Mesendoderm (in vitro differentiated cells): ENCODE measurements around the gene ATXN2.
A peak's percentile ranks its signal among the peaks of the same experiment; 100 is the strongest.

Experiments
- DNase-seq: peaks from one replicate; pipeline ENCODE4 v3.0.0; 2013
- H2AK5ac ChIP-seq: 2 replicates; pipeline ENCODE4 v1.6.1; 2013; ENCODE audit warnings: low read length, inconsistent platforms
- H2BK120ac ChIP-seq: 2 replicates; pipeline ENCODE4 v1.6.1; 2013; ENCODE audit warnings: low read depth, mild to moderate bottlenecking, low read length, moderate library complexity, mixed read lengths
- H2BK15ac ChIP-seq: replicated peaks from 2 replicates; pipeline ENCODE4 v1.6.1; 2013; ENCODE audit warnings: low read depth, mild to moderate bottlenecking, moderate library complexity
- H2BK5ac ChIP-seq: 2 replicates; pipeline ENCODE4 v1.6.1; 2013; ENCODE audit warnings: low read length, inconsistent platforms
- H3K18ac ChIP-seq: 2 replicates; pipeline ENCODE4 v1.6.1; 2013; ENCODE audit warnings: mild to moderate bottlenecking, low read length, mixed read lengths
- H3K23ac ChIP-seq: one replicate; pipeline ENCODE4 v1.6.1; 2013; ENCODE audit warnings: low read length
- H3K27ac ChIP-seq: 2 replicates; pipeline ENCODE4 v1.5.1; 2013; ENCODE audit warnings: low read depth, mild to moderate bottlenecking, inconsistent platforms, low read length, moderate library complexity
- H3K27me3 ChIP-seq: 2 replicates; pipeline ENCODE4 v1.6.1; 2013; ENCODE audit warnings: low read length, control low read depth, mild to moderate bottlenecking, inconsistent platforms; ENCODE audit not compliant: insufficient read depth, poor library complexity
- H3K36me3 ChIP-seq: 2 replicates; pipeline ENCODE4 v1.6.1; 2013; ENCODE audit warnings: low read length, inconsistent platforms; ENCODE audit not compliant: control insufficient read depth, insufficient read depth
- H3K4ac ChIP-seq: one replicate; pipeline ENCODE4 v1.6.1; 2013; ENCODE audit warnings: low read depth, mild to moderate bottlenecking, low read length, moderate library complexity
- H3K4me1 ChIP-seq: 2 replicates; pipeline ENCODE4 v1.6.1; 2013; ENCODE audit warnings: low read depth, low read length, inconsistent platforms; ENCODE audit not compliant: control insufficient read depth
- H3K4me2 ChIP-seq: 2 replicates; pipeline ENCODE4 v1.6.1; 2013; ENCODE audit warnings: low read length
- H3K4me3 ChIP-seq: 2 replicates; pipeline ENCODE4 v1.5.1; 2013; ENCODE audit warnings: mild to moderate bottlenecking, low read length
- H3K56ac ChIP-seq: one replicate; pipeline ENCODE4 v1.6.1; 2013; ENCODE audit warnings: low read length
- H3K79me1 ChIP-seq: 2 replicates; pipeline ENCODE4 v1.6.1; 2013; ENCODE audit warnings: low read length, inconsistent platforms
- H3K79me2 ChIP-seq: 2 replicates; pipeline ENCODE4 v1.6.1; 2013; ENCODE audit warnings: mild to moderate bottlenecking, low read length; ENCODE audit not compliant: control insufficient read depth, insufficient read depth
- H3K9ac ChIP-seq: 2 replicates; pipeline ENCODE4 v1.6.1; 2013; ENCODE audit warnings: low read length, inconsistent platforms
- H4K5ac ChIP-seq: one replicate; pipeline ENCODE4 v1.6.1; 2013; ENCODE audit warnings: low read length
- H4K8ac ChIP-seq: one replicate; pipeline ENCODE4 v1.6.1; 2013; ENCODE audit warnings: low read depth, mild to moderate bottlenecking, control low read depth, low read length, moderate library complexity
- WGBS: extraction: QIAGEN DNeasy Blood & Tissue Kit; methylation state at CpG from one replicate; pipeline ENCODE4 v1.1.7; 2013; ENCODE audit warnings: low lambda C conversion rate, missing lambda C conversion rate; ENCODE audit not compliant: insufficient coverage; ENCODE audit errors: extremely low coverage; 5-methylcytosine and 5-hydroxymethylcytosine counted together

The ATXN2 gene

DNA sequence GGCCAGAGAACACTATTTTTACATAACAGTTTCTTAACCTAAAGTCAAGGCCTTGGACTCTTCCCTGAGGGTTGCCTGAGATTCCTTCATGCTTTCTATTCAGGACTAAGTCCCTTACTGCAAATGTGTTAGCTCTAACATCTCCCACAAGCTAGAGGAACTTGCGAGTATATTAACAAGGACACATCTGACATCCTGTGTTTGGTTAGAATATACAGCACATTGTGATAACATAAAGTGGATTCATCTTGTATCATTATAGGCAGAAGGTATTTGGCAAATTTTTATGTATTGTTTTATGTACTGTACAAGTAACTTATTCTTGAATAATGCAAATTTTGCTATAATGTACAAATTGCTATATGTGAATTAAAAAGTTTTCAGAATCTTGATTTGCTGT is 147.9 kb downstream of the ATXN2 start:
- WGBS: no CpG with 5 or more reads among the region's 1 CpG

DNA sequence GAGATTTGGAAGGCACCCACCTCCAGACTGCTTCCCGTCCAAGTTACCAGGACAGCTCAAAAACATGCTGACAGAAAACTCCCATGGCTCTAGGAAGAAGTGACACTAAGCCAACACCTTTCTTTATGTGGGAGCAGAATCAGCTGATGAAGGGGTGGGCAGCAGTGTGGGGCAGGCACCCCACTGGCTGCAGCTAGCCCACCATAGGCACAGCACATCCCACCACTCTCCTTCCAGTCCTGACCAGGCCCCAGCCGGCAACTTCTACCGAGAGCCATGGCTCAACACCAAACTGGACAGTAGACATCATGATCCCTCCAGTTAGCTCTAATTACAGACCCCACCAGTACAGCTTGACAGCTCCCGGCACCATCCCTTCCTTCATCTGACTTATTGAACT is 148.4 kb downstream of the ATXN2 start:
- H3K79me1 ChIP-seq: peaks cover 6% of the 10 kb centered on the region
- H2BK5ac ChIP-seq: no peak overlapping the region
- no peak overlapping the region for H4K8ac ChIP-seq
- no peaks in the 10 kb centered on the region for H3K79me2 ChIP-seq
- H3K27me3 ChIP-seq: no peaks in the 10 kb centered on the region
- no peak overlapping the region for H3K4me2 ChIP-seq
- no peak overlapping the region for H3K56ac ChIP-seq
- no peak overlapping the region for H3K4ac ChIP-seq
- no peak overlapping the region for H4K5ac ChIP-seq
- H2AK5ac ChIP-seq: no peak overlapping the region
- H3K4me1 ChIP-seq: peaks cover 2% of the 10 kb centered on the region
- H3K4me3 ChIP-seq: no peak overlapping the region
- no peak overlapping the region for H3K18ac ChIP-seq
- no peak overlapping the region for H3K9ac ChIP-seq
- H3K36me3 ChIP-seq: peaks cover 14% of the 10 kb centered on the region
- H2BK15ac ChIP-seq: no peak overlapping the region
- no peak overlapping the region for H3K23ac ChIP-seq
- WGBS: no CpG with 5 or more reads among the region's 4 CpGs
- no peak overlapping the region for H3K27ac ChIP-seq
- no peak overlapping the region for H2BK120ac ChIP-seq
- DNase-seq: no peak

More for the DNA sequence above, 147.9 kb downstream of the ATXN2 start:
- Histone ChIP-seq H3K23ac (no peak overlapping the region), H2BK5ac (no peak overlapping the region), H3K4me1 (no peaks in the 10 kb centered on the region), H3K36me3 (peaks cover 20% of the 10 kb centered on the region), H3K4ac (no peak overlapping the region), H3K4me2 (no peak overlapping the region), H3K27me3 (no peaks in the 10 kb centered on the region), H4K5ac (no peak overlapping the region), H4K8ac (no peak overlapping the region), H3K4me3 (no peak overlapping the region), H3K9ac (no peak overlapping the region), H3K79me2 (no peaks in the 10 kb centered on the region), H3K18ac (no peak overlapping the region), H3K27ac (no peak overlapping the region), H3K79me1 (peaks cover 6% of the 10 kb centered on the region), H2AK5ac (no peak overlapping the region), H2BK120ac (no peak overlapping the region), H2BK15ac (no peak overlapping the region), H3K56ac (no peak overlapping the region)
- no peak for DNase-seq

DNA sequence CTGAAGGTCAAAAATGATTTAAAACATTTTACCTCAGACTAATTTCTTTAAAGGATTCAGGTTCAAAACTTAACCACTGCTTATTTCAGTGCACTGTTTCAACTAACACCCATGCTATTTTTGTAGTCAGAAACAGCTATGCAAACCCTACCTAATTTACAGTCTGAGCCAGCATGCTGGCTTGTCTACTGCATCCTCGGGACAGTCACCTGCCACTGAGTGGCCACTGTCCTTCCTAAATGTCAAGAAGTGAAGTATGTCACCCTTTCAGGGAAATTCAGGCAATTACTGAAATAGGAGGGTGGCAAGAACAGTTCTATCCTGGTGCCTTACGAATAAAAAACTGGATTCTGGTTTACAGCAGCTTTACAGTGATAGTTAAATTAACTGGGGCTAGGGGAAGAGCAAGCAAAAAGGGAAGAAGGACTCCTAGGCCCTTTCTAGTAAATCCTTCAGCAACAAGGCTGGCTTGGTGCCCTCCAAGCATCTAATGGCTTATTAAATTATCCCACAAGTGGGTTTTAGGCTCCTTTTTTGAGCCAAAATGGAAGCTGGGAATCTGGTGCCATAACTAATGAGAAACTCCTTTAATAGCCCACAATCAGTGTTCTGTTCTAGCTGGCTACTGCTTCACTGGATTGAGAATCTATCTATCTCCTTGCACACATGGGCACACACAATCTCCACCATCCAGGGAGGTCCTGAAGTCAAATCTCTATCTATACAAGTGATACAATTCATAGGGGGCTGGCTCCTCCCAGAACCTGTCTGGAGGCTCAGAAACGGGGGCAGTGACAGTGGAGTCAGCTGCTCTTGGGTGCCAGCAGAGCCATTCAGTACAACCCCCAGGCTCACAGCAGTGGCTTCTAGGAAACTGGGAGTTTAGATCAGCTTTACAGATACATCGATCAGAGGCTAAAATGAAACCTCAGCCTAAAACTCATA is 150.0 kb downstream of the ATXN2 start:
- Histone ChIP-seq H2BK5ac (no peak overlapping the region), H3K27ac (no peak overlapping the region), H4K5ac (no peak overlapping the region), H3K4ac (no peak overlapping the region), H3K4me2 (no peak overlapping the region), H3K79me2 (no peaks in the 10 kb centered on the region), H3K4me3 (no peak overlapping the region), H2BK120ac (no peak overlapping the region), H4K8ac (no peak overlapping the region), H3K9ac (no peak overlapping the region), H2BK15ac (no peak overlapping the region), H3K27me3 (no peaks in the 10 kb centered on the region), H3K56ac (no peak overlapping the region), H3K36me3 (peaks cover 8% of the 10 kb centered on the region), H3K4me1 (peaks cover 4% of the 10 kb centered on the region), H2AK5ac (no peak overlapping the region), H3K23ac (no peak overlapping the region), H3K79me1 (peaks cover 15% of the 10 kb centered on the region), H3K18ac (no peak overlapping the region)
- no CpG with 5 or more reads among the region's 4 CpGs for WGBS
- no peak for DNase-seq

DNA sequence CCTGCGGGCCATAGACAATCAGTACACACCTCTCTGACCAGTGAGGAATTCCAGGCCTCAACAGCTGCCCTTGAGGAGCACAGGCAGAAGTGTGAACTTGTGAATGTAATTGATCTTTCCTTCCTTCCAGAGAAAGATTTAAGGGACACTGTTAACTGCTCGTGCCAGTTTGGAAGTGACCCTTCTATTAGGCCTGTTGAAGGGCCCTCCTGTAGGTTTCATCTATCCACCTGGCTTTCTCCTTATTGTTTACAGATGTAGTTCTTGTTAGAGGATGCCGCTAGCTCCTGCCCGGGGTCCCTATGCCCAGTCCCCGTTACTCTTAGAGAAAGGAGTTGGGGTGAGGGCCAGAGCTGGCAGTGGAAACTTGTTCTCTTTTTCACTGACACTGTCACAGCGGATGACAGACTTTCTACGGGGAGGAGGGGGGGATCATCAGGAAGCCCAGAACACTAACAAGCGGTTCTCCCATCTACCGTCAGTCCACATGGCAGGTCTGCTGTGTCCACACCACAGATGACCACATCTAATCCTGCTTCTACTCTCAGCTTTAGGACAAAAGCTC is 150.8 kb downstream of the ATXN2 start:
- no peak overlapping the region for H2BK120ac ChIP-seq
- no peak overlapping the region for H3K18ac ChIP-seq
- H3K23ac ChIP-seq: no peak overlapping the region
- no peak overlapping the region for H4K8ac ChIP-seq
- H2AK5ac ChIP-seq: no peak overlapping the region
- WGBS: no CpG with 5 or more reads among the region's 9 CpGs
- no peak overlapping the region for H3K4me3 ChIP-seq
- no peak overlapping the region for H3K27ac ChIP-seq
- H3K36me3 ChIP-seq: peaks cover 4% of the 10 kb centered on the region
- H3K79me1 ChIP-seq: peaks cover 18% of the 10 kb centered on the region
- no peak overlapping the region for H2BK15ac ChIP-seq
- no peak overlapping the region for H3K56ac ChIP-seq
- H2BK5ac ChIP-seq: no peak overlapping the region
- H3K79me2 ChIP-seq: no peaks in the 10 kb centered on the region
- H3K4me2 ChIP-seq: no peak overlapping the region
- no peaks in the 10 kb centered on the region for H3K27me3 ChIP-seq
- H4K5ac ChIP-seq: no peak overlapping the region
- DNase-seq: peak; percentile 33
- no peak overlapping the region for H3K9ac ChIP-seq
- H3K4me1 ChIP-seq: peaks cover 4% of the 10 kb centered on the region
- H3K4ac ChIP-seq: no peak overlapping the region

DNA sequence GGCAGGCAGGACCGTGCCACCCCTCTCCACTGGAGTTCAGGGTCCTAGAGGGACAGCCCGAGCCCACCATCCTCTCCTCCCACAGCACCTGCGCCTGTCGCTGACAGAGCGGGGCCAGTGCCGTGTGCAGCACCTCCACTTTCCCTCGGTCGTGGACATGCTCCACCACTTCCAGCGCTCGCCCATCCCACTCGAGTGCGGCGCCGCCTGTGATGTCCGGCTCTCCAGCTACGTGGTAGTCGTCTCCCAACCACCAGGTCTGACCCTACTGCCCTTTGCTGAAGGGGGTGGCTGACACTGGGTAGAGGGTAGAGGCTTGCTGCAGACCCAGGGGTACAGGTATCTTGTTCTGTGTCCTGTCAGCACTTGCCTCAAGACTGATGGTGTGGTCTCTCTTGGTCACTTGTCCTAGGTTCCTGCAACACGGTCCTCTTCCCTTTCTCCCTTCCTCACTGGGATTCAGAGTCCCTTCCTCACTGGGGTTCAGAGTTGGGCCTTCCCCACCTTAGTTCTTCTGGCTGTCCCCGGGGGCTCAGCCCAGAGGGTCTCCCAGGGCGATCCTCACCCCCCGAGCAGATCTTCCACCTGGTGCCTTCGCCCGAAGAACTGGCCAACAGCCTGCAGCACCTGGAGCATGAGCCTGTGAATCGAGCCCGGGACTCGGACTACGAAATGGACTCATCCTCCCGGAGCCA is 151.4 kb downstream of the ATXN2 start:
- Histone ChIP-seq H3K4me3 (no peak overlapping the region), H3K79me1 (peaks cover 22% of the 10 kb centered on the region), H3K23ac (no peak overlapping the region), H3K4ac (no peak overlapping the region), H3K56ac (no peak overlapping the region), H2BK5ac (no peak overlapping the region), H4K8ac (no peak overlapping the region), H3K27me3 (no peaks in the 10 kb centered on the region), H3K18ac (no peak overlapping the region), H3K79me2 (peaks cover 2% of the 10 kb centered on the region), H2BK120ac (no peak overlapping the region), H3K9ac (no peak overlapping the region), H3K36me3 (peaks cover 4% of the 10 kb centered on the region), H3K27ac (no peak overlapping the region), H3K4me1 (peaks cover 4% of the 10 kb centered on the region), H2BK15ac (no peak overlapping the region), H3K4me2 (no peak overlapping the region), H2AK5ac (no peak overlapping the region), H4K5ac (no peak overlapping the region)
- WGBS: no CpG with 5 or more reads among the region's 28 CpGs
- no peak for DNase-seq
